Upper lobe of right lung (tissue), 1 donor: ENCODE data around the gene GPR137. TPM values are rescaled to one million over a fixed set of nuclear protein-coding genes. Genes with fewer than 3 reads are reported as not detected.
A peak's percentile ranks its signal among the peaks of the same experiment; 100 is the strongest.

Experiments used
- ATAC-seq: fragments of 200-7000 bp; cut with Tn5 transposase; one replicate; pipeline ENCODE4 v1.9.1; 2020; ENCODE audit warnings: mild to moderate bottlenecking, moderate library complexity
- DNase-seq: peaks from one replicate; pipeline ENCODE4 v3.0.0-alpha.2; 2020
- H3K27ac ChIP-seq: fragments of 200-600 bp; one replicate; pipeline ENCODE4 v1.8.0; 2022
- H3K27me3 ChIP-seq: fragments of 200-600 bp; one replicate; pipeline ENCODE4 v1.8.0; 2022; ENCODE audit warnings: mild to moderate bottlenecking
- H3K36me3 ChIP-seq: fragments of 200-600 bp; one replicate; pipeline ENCODE4 v1.8.0; 2022
- H3K4me1 ChIP-seq: fragments of 200-600 bp; one replicate; pipeline ENCODE4 v1.8.0; 2022
- H3K4me3 ChIP-seq: fragments of 200-600 bp; one replicate; pipeline ENCODE4 v1.8.0; 2022; ENCODE audit warnings: mild to moderate bottlenecking
- H3K9me3 ChIP-seq: fragments of 200-600 bp; one replicate; pipeline ENCODE4 v1.8.0; 2022
- intact Hi-C: fragments of 100-400 bp; cut with DNase I; formaldehyde crosslinking; loops from one replicate; pipeline ENCODE4 v1.11.0; 2022
- total RNA-seq: library from RNA; stranded (reverse); fragmentation: NEBNext Ultra II Directional; extraction: Animal tissue kit (Norgen Biotek cat#: 25700); gene quantifications from one replicate; pipeline ENCODE4 v1.2.1, GENCODE V29; 2021
- TF ChIP-seq, protein P1 (sequence below): fragments of 200-600 bp; IDR thresholded peaks from one replicate; pipeline ENCODE4 v1.8.0; 2022; ENCODE audit warnings: antibody characterized with exemption
- donor health status: DM: no; HTN: yes; CAD: no; lungs with severe emphysema.

Gene GPR137
- total RNA-seq, 1 donor from 2014 or later: 38.6 TPM

DNA sequence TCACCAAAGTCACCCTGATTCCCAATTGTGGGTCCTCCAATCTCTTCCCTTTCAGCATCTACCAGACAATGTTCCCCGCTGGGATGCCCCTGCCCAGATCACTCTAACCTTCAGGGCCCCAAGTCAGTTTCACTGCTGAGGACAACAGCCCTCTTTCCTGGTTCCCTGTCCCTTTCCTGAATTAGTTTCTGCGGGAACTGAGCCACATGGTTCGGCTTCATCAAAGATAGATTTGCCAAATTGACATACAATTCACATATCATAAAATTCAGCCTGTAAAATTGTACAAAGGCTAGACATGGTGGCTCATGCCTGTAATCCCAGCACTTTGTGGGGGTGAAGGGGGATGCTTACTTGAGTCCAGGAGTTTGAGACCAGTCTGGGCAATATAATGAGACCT is 42.3 kb downstream of the GPR137 start:
- intact Hi-C loops: no loop called here
- Histone ChIP-seq H3K27me3 (no peaks in the 10 kb centered on the region), H3K9me3 (no peaks in the 10 kb centered on the region), H3K36me3 (no peaks in the 10 kb centered on the region), H3K27ac (no peak overlapping the region), H3K4me3 (no peak overlapping the region), H3K4me1 (peaks cover 13% of the 10 kb centered on the region)
- ATAC-seq: no peak
- DNase-seq: no peak
- TF ChIP-seq, protein P1, sequence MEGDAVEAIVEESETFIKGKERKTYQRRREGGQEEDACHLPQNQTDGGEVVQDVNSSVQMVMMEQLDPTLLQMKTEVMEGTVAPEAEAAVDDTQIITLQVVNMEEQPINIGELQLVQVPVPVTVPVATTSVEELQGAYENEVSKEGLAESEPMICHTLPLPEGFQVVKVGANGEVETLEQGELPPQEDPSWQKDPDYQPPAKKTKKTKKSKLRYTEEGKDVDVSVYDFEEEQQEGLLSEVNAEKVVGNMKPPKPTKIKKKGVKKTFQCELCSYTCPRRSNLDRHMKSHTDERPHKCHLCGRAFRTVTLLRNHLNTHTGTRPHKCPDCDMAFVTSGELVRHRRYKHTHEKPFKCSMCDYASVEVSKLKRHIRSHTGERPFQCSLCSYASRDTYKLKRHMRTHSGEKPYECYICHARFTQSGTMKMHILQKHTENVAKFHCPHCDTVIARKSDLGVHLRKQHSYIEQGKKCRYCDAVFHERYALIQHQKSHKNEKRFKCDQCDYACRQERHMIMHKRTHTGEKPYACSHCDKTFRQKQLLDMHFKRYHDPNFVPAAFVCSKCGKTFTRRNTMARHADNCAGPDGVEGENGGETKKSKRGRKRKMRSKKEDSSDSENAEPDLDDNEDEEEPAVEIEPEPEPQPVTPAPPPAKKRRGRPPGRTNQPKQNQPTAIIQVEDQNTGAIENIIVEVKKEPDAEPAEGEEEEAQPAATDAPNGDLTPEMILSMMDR: no peak

DNA sequence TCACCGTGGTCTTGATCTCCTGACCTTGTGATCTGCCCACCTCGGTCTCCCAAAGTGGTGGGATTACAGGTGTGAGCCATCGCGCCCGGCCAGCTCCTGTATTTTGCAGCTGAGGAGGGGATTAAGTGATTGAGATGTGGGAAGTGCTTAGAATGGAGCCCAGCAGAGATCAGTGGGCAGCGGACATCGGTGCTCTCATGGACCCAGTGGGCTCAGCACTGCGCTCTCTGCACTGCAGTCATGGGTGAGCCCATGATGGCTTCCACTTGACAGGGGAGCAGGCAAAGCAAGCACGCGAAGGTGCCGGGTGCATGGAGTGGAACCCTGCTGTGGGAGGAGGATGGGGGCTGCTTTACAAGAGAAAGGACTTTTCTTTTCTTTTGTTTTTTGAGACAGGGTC is 45.2 kb downstream of the GPR137 start:
- Histone ChIP-seq H3K27me3 (no peaks in the 10 kb centered on the region), H3K36me3 (no peaks in the 10 kb centered on the region), H3K9me3 (no peaks in the 10 kb centered on the region), H3K27ac (no peak overlapping the region), H3K4me3 (no peak overlapping the region), H3K4me1 (peaks cover 13% of the 10 kb centered on the region)
- intact Hi-C loops: no loop called here
- TF ChIP-seq, protein P1: no peak
- no peak for ATAC-seq
- peak; percentile 58 for DNase-seq

DNA sequence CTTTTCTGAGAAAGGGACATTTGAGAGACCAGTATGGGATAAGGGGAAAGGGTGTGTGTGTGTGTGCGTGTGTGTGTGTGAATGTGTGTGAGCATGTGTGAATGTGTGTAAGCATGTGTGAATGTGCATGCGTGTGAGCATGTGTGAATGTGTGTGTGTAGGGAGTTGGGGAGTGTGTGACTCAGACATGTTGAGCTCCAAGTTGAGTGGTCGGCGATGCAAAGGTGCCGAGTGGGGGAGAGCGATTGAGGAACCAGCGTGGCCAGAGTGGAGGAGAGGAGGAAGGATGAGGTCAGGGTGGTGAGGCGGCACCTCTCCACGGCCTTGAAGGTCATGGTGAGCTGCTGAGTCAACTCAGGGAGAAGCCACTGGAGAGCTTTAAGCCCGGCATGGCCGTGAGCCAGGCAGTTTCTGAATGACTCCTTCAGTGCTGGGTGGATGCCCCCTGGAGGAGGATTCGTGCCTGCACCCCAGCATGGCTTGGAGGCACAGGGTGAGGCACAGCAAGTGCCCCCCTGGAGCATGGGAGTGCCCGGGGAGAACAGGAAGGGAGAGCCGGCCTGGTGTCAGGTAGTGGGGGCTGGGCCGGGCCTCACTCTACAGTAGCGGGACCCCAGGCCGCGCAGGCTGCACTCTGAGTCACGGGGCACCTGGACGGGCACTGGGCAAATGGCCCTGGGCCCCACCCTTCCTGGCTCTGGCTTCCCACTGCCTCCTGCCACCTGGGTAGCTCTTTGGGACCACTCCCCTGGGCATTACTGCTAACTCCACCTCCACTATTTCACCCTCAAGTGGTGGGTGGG is 46.1 kb downstream of the GPR137 start:
- H3K4me3 ChIP-seq: no peak overlapping the region
- ATAC-seq: peak; percentile 92
- H3K9me3 ChIP-seq: no peaks in the 10 kb centered on the region
- DNase-seq: peak; percentile 95
- H3K27ac ChIP-seq: no peak overlapping the region
- TF ChIP-seq, protein P1: peak; percentile 57
- no peaks in the 10 kb centered on the region for H3K36me3 ChIP-seq
- intact Hi-C loops: no loop called here
- peaks cover 13% of the 10 kb centered on the region for H3K4me1 ChIP-seq
- H3K27me3 ChIP-seq: no peaks in the 10 kb centered on the region

DNA sequence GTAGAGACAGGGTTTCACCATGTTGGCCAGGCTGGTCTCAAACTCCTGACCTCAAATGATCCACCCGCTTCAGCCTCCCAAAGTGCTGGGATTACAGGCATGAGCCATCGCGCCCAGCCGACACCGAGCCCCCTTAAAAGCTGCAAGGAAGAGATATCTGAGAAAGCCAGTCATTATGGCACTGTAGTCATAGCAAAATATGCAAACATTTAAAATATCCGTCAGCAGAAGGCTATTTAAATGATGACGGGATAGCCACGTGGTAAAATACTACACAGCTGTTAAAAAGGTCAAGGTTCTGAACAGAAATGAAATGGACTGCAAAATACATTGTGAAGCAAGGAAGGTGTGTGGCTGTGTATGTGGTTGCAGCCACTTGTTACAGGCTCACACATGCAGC is 47.9 kb downstream of the GPR137 start:
- peaks cover 13% of the 10 kb centered on the region for H3K4me1 ChIP-seq
- H3K27me3 ChIP-seq: no peaks in the 10 kb centered on the region
- DNase-seq: no peak
- intact Hi-C loops: no loop called here
- TF ChIP-seq, protein P1: no peak
- H3K27ac ChIP-seq: no peak overlapping the region
- no peak overlapping the region for H3K4me3 ChIP-seq
- H3K36me3 ChIP-seq: no peaks in the 10 kb centered on the region
- no peaks in the 10 kb centered on the region for H3K9me3 ChIP-seq
- no peak for ATAC-seq

DNA sequence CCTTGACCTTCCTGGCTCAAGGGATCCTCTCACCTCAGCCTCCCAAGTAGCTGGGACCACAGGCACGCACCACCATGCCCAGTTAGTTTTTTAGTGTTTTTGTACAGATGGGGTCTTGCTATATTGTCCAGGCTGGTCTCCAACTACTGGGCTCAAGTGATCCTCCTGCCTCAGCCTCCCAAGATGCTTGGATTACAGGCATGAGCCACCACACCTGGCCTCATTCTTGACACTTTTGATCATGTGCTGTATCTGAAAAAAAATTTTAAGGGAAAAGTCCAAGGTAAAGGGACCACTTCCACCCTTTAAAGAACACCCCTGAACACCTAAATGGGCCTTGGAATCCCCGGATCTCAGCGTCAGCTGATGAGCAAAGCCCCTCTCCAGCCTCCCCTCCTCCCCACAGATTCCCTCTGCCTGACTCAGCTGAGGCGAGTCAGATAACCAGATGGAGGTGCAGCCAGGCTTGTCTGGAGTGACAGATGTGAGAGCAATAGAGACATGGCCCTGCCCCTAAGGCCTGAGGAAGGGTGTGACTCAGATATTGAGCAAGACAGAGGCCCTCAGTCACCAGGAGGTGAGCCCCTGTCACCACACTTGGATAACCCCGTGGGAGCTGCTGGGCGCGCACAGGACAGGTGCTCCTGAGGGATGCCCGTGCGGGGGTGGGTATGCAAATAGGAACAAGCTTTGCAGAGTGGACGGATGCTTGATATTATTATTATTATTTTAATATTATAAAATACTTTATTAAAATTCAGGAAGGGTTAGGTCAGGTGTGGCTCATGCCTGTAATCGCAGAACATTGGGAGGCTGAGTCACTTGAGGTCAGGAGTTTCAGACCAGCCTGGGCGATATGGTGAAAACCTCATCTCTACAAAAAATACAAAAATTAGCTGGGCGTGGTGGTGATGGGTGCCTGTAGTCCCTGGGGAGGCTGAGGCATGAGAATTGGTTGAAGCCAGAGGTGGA is 49.4 kb downstream of the GPR137 start:
- ATAC-seq: peak; percentile 86
- H3K27me3 ChIP-seq: no peaks in the 10 kb centered on the region
- peaks cover 10% of the 10 kb centered on the region for H3K4me1 ChIP-seq
- peak; percentile 85 for DNase-seq
- no peak overlapping the region for H3K4me3 ChIP-seq
- H3K36me3 ChIP-seq: no peaks in the 10 kb centered on the region
- no peak overlapping the region for H3K27ac ChIP-seq
- no peaks in the 10 kb centered on the region for H3K9me3 ChIP-seq
- TF ChIP-seq, protein P1: no peak
- intact Hi-C loops: no loop called here
